DND-41 (cell line): ENCODE results near the gene TBC1D2B.
"Not testable (repeated sequence)": the region's sequence is repeated elsewhere in the genome, so short reads cannot be mapped to it uniquely, and the experiment has no call there.

ENCODE experiments used
- ATAC-seq: fragments of 200-7000 bp; cut with Tn5 transposase; 3 replicates; pipeline ENCODE4 v1.9.1; 2021; ENCODE audit warnings: low read depth; ENCODE audit not compliant: insufficient read depth
- DNase-seq: peaks from one replicate; pipeline ENCODE4 v3.0.0-alpha.2; 2020
- H2AFZ ChIP-seq: 2 replicates; pipeline ENCODE4 v1.6.0; 2012; ENCODE audit warnings: low read depth, low read length
- H3K27ac ChIP-seq: 2 replicates; pipeline ENCODE4 v1.5.1; 2012; ENCODE audit warnings: low read length, inconsistent platforms
- H3K27me3 ChIP-seq: fragments of 200-600 bp; sonication (generic); 2 replicates; pipeline ENCODE4 v1.6.0; 2012; ENCODE audit warnings: low read length, mild to moderate bottlenecking, inconsistent platforms; ENCODE audit not compliant: insufficient read depth, poor library complexity
- H3K36me3 ChIP-seq: 2 replicates; pipeline ENCODE4 v1.5.1; 2012; ENCODE audit warnings: low read length, inconsistent platforms; ENCODE audit not compliant: insufficient read depth
- H3K4me1 ChIP-seq: 2 replicates; pipeline ENCODE4 v1.5.1; 2012; ENCODE audit warnings: mild to moderate bottlenecking, low read length; ENCODE audit not compliant: insufficient read depth
- H3K4me2 ChIP-seq: 2 replicates; pipeline ENCODE4 v1.6.0; 2012; ENCODE audit warnings: mild to moderate bottlenecking, moderate library complexity, low read length, inconsistent platforms; ENCODE audit not compliant: insufficient read depth
- H3K4me3 ChIP-seq, 2 experiments: fragments of 200-600 bp in 1 of 2; shearing (Covaris generic) in 1 of 2; 2 replicates each; pipeline ENCODE4 v1.5.1; 2012 to 2016; ENCODE audit warnings: inconsistent platforms in 2 of 2, low read length in 2 of 2, mild to moderate bottlenecking in 2 of 2, low read depth in 1 of 2, moderate library complexity in 1 of 2
- H3K79me2 ChIP-seq: 2 replicates; pipeline ENCODE4 v1.6.0; 2012; ENCODE audit warnings: low read length, inconsistent platforms; ENCODE audit not compliant: insufficient read depth
- H3K9ac ChIP-seq: 2 replicates; pipeline ENCODE4 v1.6.0; 2012; ENCODE audit warnings: low read depth, mild to moderate bottlenecking, inconsistent platforms, low read length, moderate library complexity
- H3K9me3 ChIP-seq: 2 replicates; pipeline ENCODE4 v1.5.1; 2012; ENCODE audit warnings: low read length, moderate library complexity, mild to moderate bottlenecking, inconsistent platforms; ENCODE audit not compliant: insufficient read depth, severe bottlenecking
- H4K20me1 ChIP-seq: 2 replicates; pipeline ENCODE4 v1.6.0; 2012; ENCODE audit warnings: low read length; ENCODE audit not compliant: insufficient read depth
- CTCF ChIP-seq: IDR thresholded peaks from 2 replicates; pipeline ENCODE4 v1.5.1; 2012; ENCODE audit warnings: borderline replicate concordance, low read length, moderate library complexity, mild to moderate bottlenecking; ENCODE audit not compliant: poor library complexity, severe bottlenecking; ENCODE audit errors: extremely low read depth
- EZH2 ChIP-seq: IDR thresholded peaks from 3 replicates; pipeline ENCODE4 v1.6.1; 2012; ENCODE audit warnings: borderline replicate concordance, low read depth, mild to moderate bottlenecking, moderate library complexity, low read length, inconsistent platforms; ENCODE audit not compliant: severe bottlenecking

The TBC1D2B gene

GRCh38 chr15:77993374-77993911 is 84.1 kb downstream of the TBC1D2B start:
- no peak overlapping the region for H2AFZ ChIP-seq
- no peak overlapping the region for H3K4me2 ChIP-seq
- H3K4me1 ChIP-seq, result peaks cover 17% of the 10 kb centered on the region
- ATAC-seq (no peak), DNase-seq (no peak)
- TF ChIP-seq CTCF, result no peak
- no peak for TF ChIP-seq EZH2
- H3K27me3 ChIP-seq, result no peaks in the 10 kb centered on the region
- no peaks in the 10 kb centered on the region for H3K79me2 ChIP-seq
- no peaks in the 10 kb centered on the region for H3K9me3 ChIP-seq
- peaks cover 10% of the 10 kb centered on the region for H4K20me1 ChIP-seq
- H3K4me3 ChIP-seq, result no peak overlapping the region
- peaks cover 13% of the 10 kb centered on the region for H3K36me3 ChIP-seq
- no peak overlapping the region for H3K9ac ChIP-seq
- H3K27ac ChIP-seq, result no peak overlapping the region; the same call in 1 of the 2 replicates

- H3K9me3 ChIP-seq, result no peaks in the 10 kb centered on the region
- peaks cover 10% of the 10 kb centered on the region for H4K20me1 ChIP-seq
- peaks cover 4% of the 10 kb centered on the region for H3K36me3 ChIP-seq
- H3K27ac ChIP-seq, result no peak overlapping the region
- H3K4me3 ChIP-seq, result no peak overlapping the region
- H3K9ac ChIP-seq, result no peak overlapping the region
- no peaks in the 10 kb centered on the region for H3K79me2 ChIP-seq
- ATAC-seq (no peak), DNase-seq (no peak)
- H3K4me2 ChIP-seq, result no peak overlapping the region
- H3K27me3 ChIP-seq, result no peaks in the 10 kb centered on the region
- TF ChIP-seq CTCF (no peak), EZH2 (no peak)
- no peak overlapping the region for H2AFZ ChIP-seq
- peaks cover 17% of the 10 kb centered on the region for H3K4me1 ChIP-seq
Observed at GRCh38 chr15:77992356-77993222, 84.9 kb downstream of the TBC1D2B start.

GRCh38 chr15:77991658-77992201 is 85.8 kb downstream of the TBC1D2B start:
- H3K9ac ChIP-seq, H3K27ac ChIP-seq, H3K9me3 ChIP-seq, H3K4me3 ChIP-seq, ATAC-seq, H4K20me1 ChIP-seq, H3K36me3 ChIP-seq, H3K27me3 ChIP-seq, H2AFZ ChIP-seq, H3K79me2 ChIP-seq, H3K4me2 ChIP-seq, DNase-seq: not testable (repeated sequence)
- peaks cover 17% of the 10 kb centered on the region for H3K4me1 ChIP-seq

GRCh38 chr15:77991029-77991406 is 86.5 kb downstream of the TBC1D2B start:
- Histone ChIP-seq H3K27ac (peak overlapping the region; percentile 12; the same call in 1 of the 2 replicates), H3K9me3 (no peaks in the 10 kb centered on the region), H4K20me1 (peaks cover 10% of the 10 kb centered on the region), H3K9ac (no peak overlapping the region), H3K36me3 (no peaks in the 10 kb centered on the region), H3K4me1 (peaks cover 17% of the 10 kb centered on the region), H3K27me3 (no peaks in the 10 kb centered on the region), H3K4me3 (no peak overlapping the region), H3K79me2 (no peaks in the 10 kb centered on the region), H3K4me2 (peak overlapping the region; percentile 29; the same call in 1 of the 2 replicates), H2AFZ (no peak overlapping the region)
- DNase-seq, result no peak
- no peak for TF ChIP-seq CTCF
- no peak for ATAC-seq
